Esophagus squamous epithelium (tissue), 5 donors: ENCODE measurements around the gene PPP2R5B. TPM values are rescaled to one million over a fixed set of nuclear protein-coding genes. Genes with fewer than 3 reads are reported as not detected.

Source experiments
- DNase-seq: peaks from one replicate; lab custom pipeline; 2025; lab: John Stamatoyannopoulos, UW
- H3K27ac ChIP-seq, 4 donors: fragments of 200-600 bp; sonication (generic); one replicate each; pipeline ENCODE4 v1.5.1; 2016 to 2019; ENCODE audit warnings: mild to moderate bottlenecking in 1 of 4
- H3K27me3 ChIP-seq, 4 donors: fragments of 200-600 bp; sonication (generic); 1 replicate in 3 of 4; 2 replicates in 1 of 4; pipeline versions ENCODE4 v1.5.1 to v1.6.0; 2017 to 2021; ENCODE audit warnings: antibody characterized with exemption in 1 of 4
- H3K36me3 ChIP-seq, 3 donors: fragments of 200-600 bp; sonication (generic); one replicate each; pipeline ENCODE4 v1.5.1; 2016 to 2019
- H3K4me1 ChIP-seq, 3 donors: fragments of 200-600 bp; sonication (generic); one replicate each; pipeline ENCODE4 v1.5.1; 2017 to 2019
- H3K4me3 ChIP-seq, 4 donors: fragments of 200-600 bp; sonication (generic); 1 replicate in 3 of 4; 2 replicates in 1 of 4; pipeline ENCODE4 v1.5.1; 2016 to 2019; ENCODE audit warnings: mild to moderate bottlenecking in 2 of 4, moderate library complexity in 1 of 4
- H3K9me3 ChIP-seq, 3 donors: fragments of 200-600 bp; sonication (generic); one replicate each; pipeline ENCODE4 v1.5.1; 2016 to 2019
- POLR2A ChIP-seq, 4 donors: fragments of 450-650 bp; IDR thresholded peaks; one replicate each; pipeline ENCODE4 v1.6.1; 2017; ENCODE audit warnings: antibody characterized with exemption in 4 of 4, mild to moderate bottlenecking in 4 of 4, moderate library complexity in 3 of 4
- WGBS, 2 donors: methylation state at CpG; one replicate each; pipeline ENCODE4 v1.1.5; 2018; 5-methylcytosine and 5-hydroxymethylcytosine counted together
- intact Hi-C: fragments of 100-400 bp; cut with DNase I; formaldehyde crosslinking; loops from one replicate; pipeline ENCODE4 v1.15.0; 2022
- total RNA-seq, 4 donors: library from RNA; depleted of rRNA; stranded (reverse); fragments of >200 nt; gene quantifications; one replicate each; pipeline ENCODE4 v1.1.0, GENCODE V29; 2016
- TF ChIP-seq, protein P1 (sequence below), 6 experiments: fragments of 450-650 bp in 4 of 6; fragments of 200-600 bp in 2 of 6; sonication (generic) in 2 of 6; IDR thresholded peaks; one replicate each; pipeline ENCODE4 v1.5.1; 2016 to 2019; ENCODE audit warnings: antibody characterized with exemption in 6 of 6, mild to moderate bottlenecking in 4 of 6, moderate library complexity in 4 of 6
- donor health status: DM: yes; HTN: yes; CAD: no.

PPP2R5B gene
- total RNA-seq, 4 donors from 2014 or later: 7.7 to 10.5 (median 8.6) TPM

DNA sequence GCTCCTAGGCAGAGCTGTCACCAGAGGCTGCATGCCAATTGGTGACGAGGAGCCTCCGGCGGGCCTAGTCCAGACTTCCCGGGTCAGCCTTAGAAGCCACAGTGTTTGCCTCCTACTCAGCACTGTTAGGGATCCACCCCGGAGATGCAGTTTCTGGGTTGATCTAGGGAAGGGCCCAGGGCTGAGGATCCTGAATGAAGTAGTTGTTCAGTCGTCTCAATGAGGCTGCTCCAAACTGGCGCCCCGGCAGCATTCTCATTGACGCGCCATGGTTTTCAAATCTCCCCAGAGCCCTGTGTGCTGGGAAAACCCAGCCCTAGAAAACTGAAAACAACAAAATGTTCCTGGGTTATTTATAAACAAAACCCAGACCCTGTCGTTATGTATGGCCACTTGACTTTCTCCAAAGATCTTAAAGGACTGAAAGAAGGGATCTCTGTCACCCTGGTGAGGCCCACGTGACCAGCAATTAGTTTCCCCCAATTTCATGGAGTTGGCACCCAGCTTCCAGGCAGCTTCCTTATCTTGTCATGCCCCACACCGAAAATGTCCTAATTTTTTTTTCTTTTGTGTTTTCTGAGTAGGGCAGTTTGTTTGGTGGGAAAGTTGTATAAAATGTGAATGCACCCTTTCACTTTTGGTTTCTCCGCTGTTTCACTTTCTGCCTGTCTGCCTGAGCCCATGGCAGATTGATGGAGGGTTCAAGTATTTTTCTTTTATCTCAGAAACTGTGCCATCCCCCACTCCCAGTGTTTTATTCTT, 44.1 kb upstream of the PPP2R5B start:
- 56 to 67% methylated on average over 6 to 8 of the region's 14 CpGs for WGBS, 2 donors
- H3K27ac ChIP-seq: peak overlapping the region; percentile 42 to 91 (median 46)
- DNase-seq: no peak
- H3K4me1 ChIP-seq: peaks cover 33 to 58% (median 49%) of the 10 kb centered on the region in 3 donors
- H3K27me3 ChIP-seq: no peaks in the 10 kb centered on the region
- H3K9me3 ChIP-seq: no peaks in the 10 kb centered on the region
- intact Hi-C loops: no loop called here
- H3K4me3 ChIP-seq: peak overlapping the region in 1 of 4 donors; percentile 12
- no peaks in the 10 kb centered on the region for H3K36me3 ChIP-seq
- TF ChIP-seq, protein P1, sequence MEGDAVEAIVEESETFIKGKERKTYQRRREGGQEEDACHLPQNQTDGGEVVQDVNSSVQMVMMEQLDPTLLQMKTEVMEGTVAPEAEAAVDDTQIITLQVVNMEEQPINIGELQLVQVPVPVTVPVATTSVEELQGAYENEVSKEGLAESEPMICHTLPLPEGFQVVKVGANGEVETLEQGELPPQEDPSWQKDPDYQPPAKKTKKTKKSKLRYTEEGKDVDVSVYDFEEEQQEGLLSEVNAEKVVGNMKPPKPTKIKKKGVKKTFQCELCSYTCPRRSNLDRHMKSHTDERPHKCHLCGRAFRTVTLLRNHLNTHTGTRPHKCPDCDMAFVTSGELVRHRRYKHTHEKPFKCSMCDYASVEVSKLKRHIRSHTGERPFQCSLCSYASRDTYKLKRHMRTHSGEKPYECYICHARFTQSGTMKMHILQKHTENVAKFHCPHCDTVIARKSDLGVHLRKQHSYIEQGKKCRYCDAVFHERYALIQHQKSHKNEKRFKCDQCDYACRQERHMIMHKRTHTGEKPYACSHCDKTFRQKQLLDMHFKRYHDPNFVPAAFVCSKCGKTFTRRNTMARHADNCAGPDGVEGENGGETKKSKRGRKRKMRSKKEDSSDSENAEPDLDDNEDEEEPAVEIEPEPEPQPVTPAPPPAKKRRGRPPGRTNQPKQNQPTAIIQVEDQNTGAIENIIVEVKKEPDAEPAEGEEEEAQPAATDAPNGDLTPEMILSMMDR (IDR thresholded peaks at IDR 0.05): no peak
- TF ChIP-seq POLR2A (IDR thresholded peaks at IDR 0.05): no peak

DNA sequence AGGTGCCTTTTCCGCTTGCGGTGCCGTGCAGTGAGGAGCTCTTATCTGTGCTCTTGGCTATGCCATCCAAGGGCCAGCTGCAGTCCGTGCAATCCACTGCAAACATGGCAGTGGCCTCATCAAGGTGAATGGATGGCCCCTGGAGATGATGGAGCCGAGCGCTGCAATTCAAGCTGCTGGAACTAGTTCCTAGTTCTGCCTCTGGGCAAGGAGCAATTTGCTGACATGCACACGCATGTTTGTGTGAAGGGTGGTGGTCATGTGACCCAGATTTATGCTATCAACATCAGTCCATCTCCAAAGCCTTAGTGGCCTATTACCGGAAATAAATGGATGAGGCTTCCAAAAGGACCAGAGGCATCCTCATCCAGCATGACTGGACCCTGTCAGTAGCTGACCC, 43.0 kb upstream of the PPP2R5B start:
- DNase-seq: no peak
- no peaks in the 10 kb centered on the region for H3K27me3 ChIP-seq
- no peak overlapping the region for H3K4me3 ChIP-seq
- H3K4me1 ChIP-seq: peaks cover 23 to 54% (median 38%) of the 10 kb centered on the region in 3 donors
- no peak for TF ChIP-seq POLR2A (IDR thresholded peaks at IDR 0.05)
- TF ChIP-seq, protein P1 (IDR thresholded peaks at IDR 0.05): no peak
- H3K36me3 ChIP-seq: no peaks in the 10 kb centered on the region
- H3K9me3 ChIP-seq: no peaks in the 10 kb centered on the region
- peak overlapping the region in 3 of 4 donors; percentile 40 to 91 (median 42) for H3K27ac ChIP-seq
- intact Hi-C loops: no loop called here
- WGBS, 2 donors: 37 to 67% methylated on average over 7 to 8 of the region's 8 CpGs

DNA sequence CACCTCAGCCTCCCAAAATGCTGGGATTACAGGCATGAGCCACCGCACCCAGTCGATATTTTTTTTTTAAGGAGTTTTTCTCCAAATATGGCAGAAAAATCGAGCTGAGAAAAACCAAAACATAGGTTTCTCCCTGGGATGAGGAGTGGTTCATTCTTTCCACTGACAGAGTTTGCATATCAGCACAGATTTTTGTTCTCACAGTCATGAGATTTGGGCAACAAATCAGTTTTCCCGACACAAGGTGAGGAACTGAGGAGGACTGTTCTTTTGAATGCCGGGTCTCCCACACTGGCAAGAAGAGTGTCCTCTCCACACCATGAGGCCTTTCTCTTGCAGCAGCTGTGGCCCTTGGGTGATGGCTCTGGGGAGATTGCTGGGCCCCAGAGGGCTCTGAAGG, 42.2 kb upstream of the PPP2R5B start:
- WGBS, 2 donors: 40 to 80% methylated on average over 1 to 5 of the region's 5 CpGs
- no peak for DNase-seq
- intact Hi-C loops: no loop called here
- Histone ChIP-seq H3K4me1 (peaks cover 15 to 46% (median 31%) of the 10 kb centered on the region in 3 donors), H3K27ac (peak overlapping the region in 3 of 4 donors; percentile 28 to 91 (median 42)), H3K9me3 (no peaks in the 10 kb centered on the region), H3K27me3 (no peaks in the 10 kb centered on the region), H3K4me3 (no peak overlapping the region), H3K36me3 (no peaks in the 10 kb centered on the region)
- TF ChIP-seq, protein P1 (IDR thresholded peaks at IDR 0.05): no peak
- TF ChIP-seq POLR2A (IDR thresholded peaks at IDR 0.05): no peak

DNA sequence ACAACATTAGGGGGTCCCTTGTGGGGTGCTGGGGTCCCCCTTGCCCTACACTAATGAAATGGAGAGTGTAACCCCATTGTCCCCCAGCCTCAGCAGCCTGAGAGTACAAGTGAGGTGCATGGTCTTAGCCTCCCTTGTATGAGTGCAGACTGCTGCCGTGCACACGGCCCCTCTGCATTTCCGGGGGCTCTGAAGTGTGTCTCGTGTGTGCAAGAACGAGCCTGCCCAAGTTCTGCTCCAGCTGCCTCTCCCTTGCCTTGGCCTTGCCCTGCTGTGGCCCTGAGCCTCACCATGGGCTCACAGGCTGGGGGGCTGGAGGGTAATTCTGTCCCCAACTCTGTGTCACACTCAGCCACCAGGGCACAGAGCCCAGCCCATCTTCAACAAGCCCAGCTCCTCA, 40.9 kb upstream of the PPP2R5B start:
- peaks cover 14 to 52% (median 36%) of the 10 kb centered on the region in 3 donors for H3K4me1 ChIP-seq
- H3K27me3 ChIP-seq: no peaks in the 10 kb centered on the region
- no peak for DNase-seq
- no peak overlapping the region for H3K4me3 ChIP-seq
- H3K27ac ChIP-seq: no peak overlapping the region
- WGBS, 2 donors: 78 to 100% methylated on average over 4 to 5 of the region's 5 CpGs
- TF ChIP-seq, protein P1 (IDR thresholded peaks at IDR 0.05): no peak
- no peak for TF ChIP-seq POLR2A (IDR thresholded peaks at IDR 0.05)
- no peaks in the 10 kb centered on the region for H3K36me3 ChIP-seq
- no peaks in the 10 kb centered on the region for H3K9me3 ChIP-seq
- intact Hi-C loops: no loop called here

DNA sequence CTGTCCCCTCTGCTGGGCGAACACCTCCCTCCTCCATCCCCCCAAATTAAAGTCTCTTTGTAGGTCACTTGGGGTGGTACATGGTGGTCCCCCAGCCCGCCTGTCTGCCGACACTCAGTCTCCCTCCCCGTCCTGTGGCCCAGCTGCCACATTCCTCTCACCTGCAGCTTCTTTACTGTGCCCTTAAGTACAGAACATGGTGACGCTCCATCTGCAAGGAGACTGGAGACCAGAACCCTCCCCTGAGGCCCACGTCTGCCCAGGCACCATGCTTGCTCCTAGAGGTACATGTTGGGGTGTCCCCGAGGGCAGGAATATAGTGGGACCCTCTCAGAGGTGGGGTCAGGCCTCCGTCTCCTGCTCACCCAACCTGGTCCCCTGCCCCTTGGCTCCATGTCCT, 40.5 kb upstream of the PPP2R5B start:
- intact Hi-C loops: no loop called here
- no peak for DNase-seq
- TF ChIP-seq, protein P1 (IDR thresholded peaks at IDR 0.05): no peak
- no peak for TF ChIP-seq POLR2A (IDR thresholded peaks at IDR 0.05)

More for the DNA sequence above, 40.5 kb upstream of the PPP2R5B start:
- no peak overlapping the region for H3K27ac ChIP-seq
- no peaks in the 10 kb centered on the region for H3K27me3 ChIP-seq
- no peaks in the 10 kb centered on the region for H3K36me3 ChIP-seq
- 84 to 97% methylated on average over 6 to 8 of the region's 8 CpGs for WGBS, 2 donors
- H3K4me3 ChIP-seq: no peak overlapping the region
- peaks cover 14 to 54% (median 35%) of the 10 kb centered on the region in 3 donors for H3K4me1 ChIP-seq
- H3K9me3 ChIP-seq: no peaks in the 10 kb centered on the region
